Keratinocyte (primary cell): Measurements from ENCODE around the gene LMOD1. TPM values are rescaled to one million over a fixed set of nuclear protein-coding genes. Genes with fewer than 3 reads are reported as not detected.

Source experiments
- DNase-seq: peaks from one replicate; pipeline ENCODE4 v3.0.0-alpha.2; 2011; ENCODE audit warnings: low read depth, missing footprints, low spot score
- FAIRE-seq: peaks from 2 replicates; lab custom pipeline; 2011; peaks lifted over from hg19 to GRCh38; lab: Jason Lieb, UNC
- H2AFZ ChIP-seq: 2 replicates; pipeline ENCODE4 v1.6.0; 2012; ENCODE audit warnings: low read length, control low read depth, inconsistent platforms; ENCODE audit not compliant: control insufficient read depth
- H3K27ac ChIP-seq: 2 replicates; pipeline ENCODE4 v1.5.1; 2011; ENCODE audit warnings: low read length; ENCODE audit not compliant: control insufficient read depth, insufficient read depth
- H3K27me3 ChIP-seq: 3 replicates; pipeline ENCODE4 v1.6.0; 2011; ENCODE audit warnings: low read length; ENCODE audit not compliant: control insufficient read depth, insufficient read depth; ENCODE audit errors: extremely low read depth
- H3K36me3 ChIP-seq, 2 experiments: 2 replicates in 1 of 2; 3 replicates in 1 of 2; pipeline ENCODE4 v1.5.1; 2011; ENCODE audit warnings: low read length in 2 of 2, mild to moderate bottlenecking in 1 of 2; ENCODE audit not compliant: control insufficient read depth in 2 of 2, insufficient read depth in 2 of 2; ENCODE audit errors: extremely low read depth in 1 of 2
- H3K4me1 ChIP-seq: 3 replicates; pipeline ENCODE4 v1.5.1; 2011; ENCODE audit warnings: low read length; ENCODE audit not compliant: control insufficient read depth, insufficient read depth; ENCODE audit errors: extremely low read depth
- H3K4me2 ChIP-seq: 3 replicates; pipeline ENCODE4 v1.6.0; 2011; ENCODE audit warnings: low read depth, low read length; ENCODE audit not compliant: control insufficient read depth, insufficient read depth; ENCODE audit errors: extremely low read depth
- H3K4me3 ChIP-seq, 3 experiments: fragments of 200-600 bp in 1 of 3; sonication (generic) in 1 of 3; 2 replicates in 2 of 3; 3 replicates in 1 of 3; pipeline ENCODE4 v1.5.1; 2011 to 2016; ENCODE audit warnings: low read length in 3 of 3, mild to moderate bottlenecking in 3 of 3, control low read depth in 2 of 3, inconsistent platforms in 1 of 3, low read depth in 1 of 3, mixed read lengths in 1 of 3, mixed run types in 1 of 3, moderate library complexity in 1 of 3; ENCODE audit not compliant: control insufficient read depth in 2 of 3, insufficient read depth in 2 of 3; ENCODE audit errors: extremely low read depth in 1 of 3
- H3K79me2 ChIP-seq: 2 replicates; pipeline ENCODE4 v1.6.0; 2012; ENCODE audit warnings: low read length; ENCODE audit not compliant: control insufficient read depth, insufficient read depth
- H3K9ac ChIP-seq: 3 replicates; pipeline ENCODE4 v1.6.0; 2011; ENCODE audit warnings: low read length; ENCODE audit not compliant: control insufficient read depth, insufficient read depth; ENCODE audit errors: extremely low read depth
- H3K9me1 ChIP-seq: 3 replicates; pipeline ENCODE4 v1.6.0; 2011; ENCODE audit warnings: low read length; ENCODE audit not compliant: control insufficient read depth, insufficient read depth; ENCODE audit errors: extremely low read depth
- H3K9me3 ChIP-seq: 2 replicates; pipeline ENCODE4 v1.5.1; 2012; ENCODE audit warnings: low read depth, low read length; ENCODE audit not compliant: control insufficient read depth
- H4K20me1 ChIP-seq: 3 replicates; pipeline ENCODE4 v1.6.0; 2011; ENCODE audit warnings: low read length; ENCODE audit not compliant: control insufficient read depth, insufficient read depth; ENCODE audit errors: extremely low read depth
- CTCF ChIP-seq, 3 experiments: IDR thresholded peaks in 1 of 3; conservative IDR thresholded peaks in 1 of 3; optimal IDR thresholded peaks in 1 of 3; 2 replicates in 2 of 3; 3 replicates in 1 of 3; pipeline versions ENCODE3 to v1.5.1; 2011; ENCODE audit warnings: low read length in 3 of 3, mild to moderate bottlenecking in 3 of 3, moderate library complexity in 2 of 3, control low read depth in 1 of 3, inconsistent platforms in 1 of 3; ENCODE audit not compliant: insufficient read depth in 2 of 3; ENCODE audit errors: extremely low read depth in 1 of 3
- EZH2 ChIP-seq: IDR thresholded peaks from one replicate; pipeline ENCODE4 v1.6.1; 2012; ENCODE audit warnings: inconsistent platforms, mild to moderate bottlenecking, low read length, moderate library complexity
- dilution Hi-C: fragments of 300-500 bp; cut with MboI; formaldehyde crosslinking; loops from one replicate; pipeline ENCODE4 v1.7.0; 2020; ENCODE audit warnings: low sequenced_read_pairs; ENCODE audit not compliant: extremely low pct_ligation_motif_present
- polyA plus RNA-seq, 5 experiments: library from polyadenylated mRNA; depleted of rRNA in 3 of 5; stranded (reverse) in 3 of 5; stranded (forward) in 1 of 5; unstranded in 1 of 5; fragments of >200 nt; gene quantifications; 1 replicate in 1 of 5; 2 replicates in 3 of 5; 3 replicates in 1 of 5; pipeline versions ENCODE4 v1.2.1 to v1.2.3, GENCODE V29; 2011 to 2012; ENCODE audit warnings: missing spikeins in 2 of 5, low read depth in 1 of 5, low replicate concordance in 1 of 5

Gene LMOD1
- polyA plus RNA-seq, 1 donor (not counting 4 experiments of a cell fraction or from before 2014, with no cell fraction given), result not detected

DNA sequence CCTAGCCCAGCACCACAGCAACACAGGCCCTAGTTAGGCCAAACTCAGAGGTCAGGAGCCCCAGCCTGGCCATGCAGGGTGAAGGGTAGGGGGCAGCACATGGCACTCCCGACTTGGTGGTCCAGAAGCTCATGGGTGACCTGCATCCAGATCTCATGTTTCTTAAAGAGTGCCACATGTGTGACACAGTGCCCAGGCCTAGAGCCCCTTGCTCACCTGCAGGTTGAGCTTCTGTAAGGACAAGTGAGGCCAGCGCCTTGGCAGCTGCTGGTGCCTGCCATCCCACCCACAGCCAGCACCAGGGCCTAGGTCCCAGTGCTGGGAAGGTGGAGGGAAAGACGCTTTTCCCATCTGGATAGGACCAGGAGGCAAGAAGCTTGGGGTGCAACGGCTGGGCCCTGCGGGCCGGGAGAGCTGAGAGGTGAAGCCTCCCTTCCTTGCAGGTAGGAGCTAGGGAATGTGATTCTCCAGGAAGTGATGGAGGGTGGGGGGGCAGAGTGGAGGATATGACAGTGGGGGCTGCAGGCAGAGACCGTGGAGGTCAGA is 51.2 kb downstream of the LMOD1 start:
- no peak for TF ChIP-seq CTCF (optimal IDR thresholded peaks at IDR 0.05 in 1 of 3, IDR thresholded peaks at IDR 0.05 in 1 of 3, conservative IDR thresholded peaks at IDR 0.05 in 1 of 3; ENCODE audit: extremely low read depth in 1 of 3, insufficient read depth in 2 of 3, low read length in 3 of 3)
- TF ChIP-seq EZH2, result no peak
- no peaks in the 10 kb centered on the region for H3K36me3 ChIP-seq
- H3K4me2 ChIP-seq, result no peak overlapping the region
- H3K9ac ChIP-seq, result no peak overlapping the region
- dilution Hi-C loops, result no loop called here
- H3K27me3 ChIP-seq, result no peaks in the 10 kb centered on the region
- H3K79me2 ChIP-seq, result no peaks in the 10 kb centered on the region
- peaks cover 15% of the 10 kb centered on the region for H3K4me1 ChIP-seq
- no peak overlapping the region for H3K4me3 ChIP-seq
- FAIRE-seq, result no peak
- H4K20me1 ChIP-seq, result no peaks in the 10 kb centered on the region
- H2AFZ ChIP-seq, result no peak overlapping the region
- H3K27ac ChIP-seq, result no peak overlapping the region
- DNase-seq, result no peak
- peaks cover 4% of the 10 kb centered on the region for H3K9me1 ChIP-seq
- H3K9me3 ChIP-seq, result no peaks in the 10 kb centered on the region

DNA sequence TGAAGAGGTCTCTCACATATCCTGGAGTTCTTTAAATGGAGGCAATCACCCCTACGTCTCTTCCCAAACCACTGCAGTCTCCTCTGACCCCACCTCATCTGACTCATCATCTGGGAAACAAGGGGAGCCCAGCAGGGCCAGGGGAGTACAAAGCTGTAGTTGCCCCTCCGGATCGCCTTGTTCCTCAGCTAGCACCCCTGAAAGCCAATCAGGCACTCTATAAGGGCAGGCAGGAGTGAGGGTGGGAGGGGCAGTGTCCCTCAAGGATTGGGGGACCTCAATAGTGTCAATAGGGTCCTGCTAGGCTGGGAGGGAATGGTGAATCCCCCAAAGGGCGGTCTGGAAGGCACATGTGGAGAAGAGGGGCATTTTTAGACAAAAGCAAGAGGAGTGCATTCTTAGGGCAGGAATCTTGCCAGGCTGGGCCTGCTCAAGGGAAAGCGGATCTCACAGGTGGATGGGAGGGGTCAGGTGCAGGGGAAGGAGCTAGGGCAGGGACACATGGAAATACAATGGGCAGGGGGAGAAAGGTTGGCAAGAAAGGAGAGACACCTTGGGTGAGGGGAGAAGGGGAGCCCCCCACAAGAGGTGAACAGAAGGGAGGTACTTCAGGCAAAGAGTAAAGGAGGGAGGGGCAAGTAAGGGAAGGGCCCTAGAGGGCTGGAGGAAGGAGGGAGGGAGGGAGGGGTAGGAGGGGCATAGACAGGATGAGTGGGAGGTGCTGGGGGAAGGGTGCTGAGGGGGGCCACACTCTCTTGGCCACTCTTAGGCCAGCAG is 51.8 kb downstream of the LMOD1 start:
- dilution Hi-C loops, result no loop called here
- H3K4me3 ChIP-seq, result no peak overlapping the region
- peaks cover 4% of the 10 kb centered on the region for H3K9me1 ChIP-seq
- H3K9me3 ChIP-seq, result no peaks in the 10 kb centered on the region
- H3K4me1 ChIP-seq, result peaks cover 15% of the 10 kb centered on the region
- FAIRE-seq (no peak), DNase-seq (no peak)
- no peaks in the 10 kb centered on the region for H3K79me2 ChIP-seq
- no peak overlapping the region for H3K4me2 ChIP-seq
- no peaks in the 10 kb centered on the region for H3K36me3 ChIP-seq
- H3K27ac ChIP-seq, result no peak overlapping the region
- TF ChIP-seq CTCF (optimal IDR thresholded peaks at IDR 0.05 in 1 of 3, IDR thresholded peaks at IDR 0.05 in 1 of 3, conservative IDR thresholded peaks at IDR 0.05 in 1 of 3; ENCODE audit: extremely low read depth in 1 of 3, insufficient read depth in 2 of 3, low read length in 3 of 3) (no peak), EZH2 (no peak)
- H3K9ac ChIP-seq, result no peak overlapping the region
- no peak overlapping the region for H2AFZ ChIP-seq
- no peaks in the 10 kb centered on the region for H4K20me1 ChIP-seq
- no peaks in the 10 kb centered on the region for H3K27me3 ChIP-seq
